MM.1S (cell line): ENCODE data around the gene CAMK2G.

Source experiments
- DNase-seq: peaks from one replicate; pipeline ENCODE4 v3.0.0-alpha.2; 2015
- H2AFZ ChIP-seq: fragments of 300-600 bp; sonication (generic); 2 replicates; pipeline ENCODE4 v1.6.0; 2016; ENCODE audit warnings: antibody characterized with exemption, low read length
- H3F3A ChIP-seq: fragments of 300-600 bp; sonication (generic); 2 replicates; pipeline ENCODE4 v1.6.1; 2016; ENCODE audit warnings: mild to moderate bottlenecking, antibody characterized with exemption, low read length, moderate library complexity, mixed read lengths; ENCODE audit not compliant: insufficient read depth
- H3K27ac ChIP-seq: fragments of 300-600 bp; sonication (generic); 2 replicates; pipeline ENCODE4 v1.5.1; 2016; ENCODE audit warnings: mild to moderate bottlenecking, low read length
- H3K27me3 ChIP-seq: fragments of 300-600 bp; sonication (generic); replicated peaks from 2 replicates; pipeline ENCODE4 v1.6.0; 2016; ENCODE audit warnings: low read length; ENCODE audit not compliant: insufficient read depth
- H3K36me3 ChIP-seq: fragments of 300-600 bp; sonication (generic); replicated peaks from 2 replicates; pipeline ENCODE4 v1.6.1; 2016; ENCODE audit warnings: mild to moderate bottlenecking, low read length, mixed read lengths; ENCODE audit not compliant: insufficient read depth
- H3K4me1 ChIP-seq: fragments of 300-600 bp; sonication (generic); 2 replicates; pipeline ENCODE4 v1.6.1; 2016; ENCODE audit warnings: low read length, mixed read lengths
- H3K4me2 ChIP-seq: fragments of 300-600 bp; sonication (generic); 2 replicates; pipeline ENCODE4 v1.6.0; 2016; ENCODE audit warnings: low read depth, low read length
- H3K4me3 ChIP-seq: fragments of 300-600 bp; sonication (generic); 2 replicates; pipeline ENCODE4 v1.5.1; 2016; ENCODE audit warnings: low read length, mixed read lengths
- H3K79me2 ChIP-seq: fragments of 300-600 bp; sonication (generic); 2 replicates; pipeline ENCODE4 v1.6.1; 2016; ENCODE audit warnings: mixed run types, low read length, mixed read lengths
- H3K9ac ChIP-seq: fragments of 300-600 bp; sonication (generic); 2 replicates; pipeline ENCODE4 v1.6.1; 2016; ENCODE audit warnings: low read length, mixed read lengths
- H3K9me2 ChIP-seq: fragments of 300-600 bp; sonication (generic); replicated peaks from 2 replicates; pipeline ENCODE4 v1.6.1; 2016; ENCODE audit warnings: mild to moderate bottlenecking, low read length, mixed read lengths; ENCODE audit not compliant: insufficient read depth
- H3K9me3 ChIP-seq: fragments of 300-600 bp; sonication (generic); replicated peaks from 2 replicates; pipeline ENCODE4 v1.6.1; 2016; ENCODE audit warnings: mild to moderate bottlenecking, low read length, mixed read lengths; ENCODE audit not compliant: insufficient read depth
- H4K20me1 ChIP-seq: fragments of 300-600 bp; sonication (generic); 2 replicates; pipeline ENCODE4 v1.6.1; 2016; ENCODE audit warnings: mild to moderate bottlenecking, low read length, moderate library complexity, mixed read lengths; ENCODE audit not compliant: insufficient read depth
- EZH2 ChIP-seq: fragments of 300-600 bp; sonication (generic); optimal IDR thresholded peaks from 2 replicates; pipeline ENCODE3; 2017; ENCODE audit warnings: low read depth, mild to moderate bottlenecking, antibody characterized with exemption, low read length, mixed read lengths
- EZH2phosphoT487 ChIP-seq: fragments of 300-600 bp; sonication (generic); IDR thresholded peaks from 2 replicates; pipeline ENCODE4 v1.6.1; 2018; ENCODE audit warnings: antibody characterized with exemption, low read length
- TF ChIP-seq, protein P1 (sequence below): fragments of 300-600 bp; sonication (generic); IDR thresholded peaks from 2 replicates; pipeline ENCODE4 v1.5.1; 2016; ENCODE audit warnings: antibody characterized with exemption, low read length, mixed read lengths

The CAMK2G gene

DNA sequence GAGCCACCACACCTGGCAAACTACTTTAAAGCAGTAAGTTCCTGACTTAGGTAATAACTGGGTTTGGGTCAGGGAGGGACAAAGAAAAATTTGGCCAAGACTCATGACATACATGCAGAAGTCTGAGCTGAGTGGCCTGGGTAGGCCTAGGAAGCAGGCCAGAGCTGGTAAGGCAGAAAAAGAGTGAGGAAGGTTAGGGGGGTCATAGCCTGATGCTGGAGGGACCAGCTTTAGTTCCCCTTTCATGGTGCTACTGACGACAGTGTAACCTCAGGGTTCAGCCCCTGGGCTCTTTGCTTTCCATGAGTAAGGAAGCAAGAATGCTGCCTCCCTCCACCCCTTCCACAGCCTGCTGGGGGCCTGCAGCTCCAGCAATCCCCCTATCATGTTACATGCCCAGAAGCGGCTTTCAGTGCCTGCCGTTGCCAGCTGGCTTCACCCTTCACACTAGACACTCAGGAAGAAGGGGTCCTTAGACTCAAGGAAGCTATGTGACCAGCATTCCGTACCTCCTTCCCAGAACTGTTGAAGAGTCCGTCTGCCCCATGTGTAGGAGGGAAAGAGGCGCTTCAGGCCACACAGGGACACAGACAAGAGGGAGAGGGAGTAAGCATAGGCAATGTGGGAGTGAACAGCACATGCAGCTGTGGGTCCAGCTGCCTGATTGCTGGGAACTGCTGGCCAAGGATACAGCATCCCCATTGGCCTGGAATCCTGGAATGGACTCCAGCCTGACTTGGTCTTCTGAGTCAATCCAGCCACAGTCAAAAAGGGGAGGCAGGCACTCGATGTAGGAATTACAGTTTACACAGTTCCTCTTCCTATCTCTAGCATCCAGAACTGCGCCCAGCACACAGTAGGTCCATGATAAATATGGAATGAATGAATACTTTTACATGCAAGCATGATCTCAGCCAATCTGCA is 32.4 kb upstream of the CAMK2G start:
- no peaks in the 10 kb centered on the region for H3K79me2 ChIP-seq
- H4K20me1 ChIP-seq: no peaks in the 10 kb centered on the region
- H3K9ac ChIP-seq: no peak overlapping the region
- H3K27me3 ChIP-seq: peaks cover 29% of the 10 kb centered on the region
- no peaks in the 10 kb centered on the region for H3K36me3 ChIP-seq
- no peaks in the 10 kb centered on the region for H3K9me3 ChIP-seq
- H2AFZ ChIP-seq: no peak overlapping the region
- no peaks in the 10 kb centered on the region for H3F3A ChIP-seq
- H3K9me2 ChIP-seq: no peaks in the 10 kb centered on the region
- TF ChIP-seq EZH2 (no peak), EZH2phosphoT487 (no peak)
- TF ChIP-seq, protein P1, sequence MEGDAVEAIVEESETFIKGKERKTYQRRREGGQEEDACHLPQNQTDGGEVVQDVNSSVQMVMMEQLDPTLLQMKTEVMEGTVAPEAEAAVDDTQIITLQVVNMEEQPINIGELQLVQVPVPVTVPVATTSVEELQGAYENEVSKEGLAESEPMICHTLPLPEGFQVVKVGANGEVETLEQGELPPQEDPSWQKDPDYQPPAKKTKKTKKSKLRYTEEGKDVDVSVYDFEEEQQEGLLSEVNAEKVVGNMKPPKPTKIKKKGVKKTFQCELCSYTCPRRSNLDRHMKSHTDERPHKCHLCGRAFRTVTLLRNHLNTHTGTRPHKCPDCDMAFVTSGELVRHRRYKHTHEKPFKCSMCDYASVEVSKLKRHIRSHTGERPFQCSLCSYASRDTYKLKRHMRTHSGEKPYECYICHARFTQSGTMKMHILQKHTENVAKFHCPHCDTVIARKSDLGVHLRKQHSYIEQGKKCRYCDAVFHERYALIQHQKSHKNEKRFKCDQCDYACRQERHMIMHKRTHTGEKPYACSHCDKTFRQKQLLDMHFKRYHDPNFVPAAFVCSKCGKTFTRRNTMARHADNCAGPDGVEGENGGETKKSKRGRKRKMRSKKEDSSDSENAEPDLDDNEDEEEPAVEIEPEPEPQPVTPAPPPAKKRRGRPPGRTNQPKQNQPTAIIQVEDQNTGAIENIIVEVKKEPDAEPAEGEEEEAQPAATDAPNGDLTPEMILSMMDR: no peak
- H3K4me1 ChIP-seq: 0 out of 2 replicates have a peak, but pooled peaks cover 7% of the 10 kb centered on the region
- no peak overlapping the region for H3K27ac ChIP-seq
- no peak overlapping the region for H3K4me3 ChIP-seq
- no peak for DNase-seq
- H3K4me2 ChIP-seq: no peak overlapping the region

DNA sequence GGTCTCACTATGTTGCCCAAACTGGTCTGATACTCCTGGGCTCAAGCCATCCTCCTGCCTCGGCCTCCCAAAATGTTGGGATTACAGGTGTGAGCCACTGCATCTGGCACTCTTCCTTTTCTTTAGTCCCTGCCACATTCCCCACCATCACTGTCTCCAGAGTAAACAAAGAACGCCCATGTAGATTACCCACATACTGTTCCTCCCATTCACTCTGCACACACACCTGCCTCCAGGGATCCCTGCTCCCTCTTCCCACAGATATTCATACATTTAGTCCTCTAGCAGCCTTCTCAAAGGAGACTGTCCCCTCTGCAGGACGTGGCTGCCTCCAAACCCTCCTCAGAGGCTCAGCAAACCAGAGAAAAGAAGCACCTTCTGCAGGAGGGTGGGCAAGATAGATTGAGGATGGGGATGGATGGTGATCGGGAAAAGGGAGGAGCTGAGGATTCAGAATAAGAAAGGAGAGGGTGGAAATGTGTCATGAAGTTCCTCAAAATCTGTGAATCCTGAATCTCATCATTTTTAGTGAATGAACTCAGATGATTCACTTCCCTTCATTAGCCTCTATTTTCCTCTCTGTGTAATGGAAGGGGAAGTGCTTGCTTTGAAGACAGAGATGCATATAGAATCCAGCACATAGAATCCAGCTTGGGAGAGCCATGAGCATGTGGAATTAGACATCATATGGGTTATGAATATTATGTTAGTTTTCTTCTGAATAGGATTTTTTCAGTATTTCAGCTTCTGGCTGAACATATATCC is 31.1 kb upstream of the CAMK2G start:
- no peak for TF ChIP-seq EZH2
- TF ChIP-seq EZH2phosphoT487: no peak
- TF ChIP-seq, protein P1: no peak
- Histone ChIP-seq H3F3A (no peaks in the 10 kb centered on the region), H3K9ac (no peak overlapping the region), H3K4me3 (no peak overlapping the region), H3K27ac (no peak overlapping the region), H3K4me1 (0 out of 2 replicates have a peak, but pooled peaks cover 7% of the 10 kb centered on the region), H3K27me3 (peaks cover 16% of the 10 kb centered on the region), H3K9me3 (no peaks in the 10 kb centered on the region), H3K36me3 (no peaks in the 10 kb centered on the region), H2AFZ (no peak overlapping the region), H3K79me2 (no peaks in the 10 kb centered on the region), H4K20me1 (no peaks in the 10 kb centered on the region), H3K4me2 (no peak overlapping the region), H3K9me2 (no peaks in the 10 kb centered on the region)
- DNase-seq: no peak

DNA sequence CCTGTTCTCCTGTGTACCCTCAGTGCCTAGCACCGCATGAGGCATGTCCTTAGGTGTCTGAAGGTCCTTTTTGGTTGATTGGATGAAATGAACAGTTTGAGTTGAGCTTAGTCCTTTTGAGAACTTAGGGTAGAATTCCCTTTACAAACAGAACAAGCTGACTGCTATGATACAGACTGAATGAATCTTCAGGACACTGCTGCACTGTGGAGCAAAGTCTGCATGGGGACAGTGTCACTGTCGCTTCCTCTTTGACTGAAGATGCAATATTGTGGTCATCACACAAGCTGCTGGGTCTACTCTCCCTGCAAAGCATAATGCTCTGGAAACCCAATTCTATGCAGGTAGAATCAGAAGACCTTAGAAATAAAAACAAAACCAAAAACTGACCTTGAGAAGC is 28.0 kb upstream of the CAMK2G start:
- Histone ChIP-seq H3K4me1 (no peaks in the 10 kb centered on the region), H2AFZ (no peak overlapping the region), H3K79me2 (no peaks in the 10 kb centered on the region), H3K9me2 (no peaks in the 10 kb centered on the region), H3F3A (no peaks in the 10 kb centered on the region), H3K27me3 (no peaks in the 10 kb centered on the region), H3K4me2 (no peak overlapping the region), H3K9me3 (no peaks in the 10 kb centered on the region), H3K4me3 (no peak overlapping the region), H3K27ac (no peak overlapping the region), H3K36me3 (no peaks in the 10 kb centered on the region), H3K9ac (no peak overlapping the region), H4K20me1 (no peaks in the 10 kb centered on the region)
- no peak for DNase-seq
- TF ChIP-seq EZH2phosphoT487 (no peak), EZH2 (no peak)
- TF ChIP-seq, protein P1: no peak
